ENCODE data around the gene USP30. TPM values are rescaled to one million over a fixed set of nuclear protein-coding genes. Genes with fewer than 3 reads are reported as not detected.
A peak's percentile ranks its signal among the peaks of the same experiment; 100 is the strongest.

Gene USP30
- total and polyA plus RNA-seq, 9 of the 15 experiments (the other 6 are each of a cell fraction or from before 2014, with no cell fraction given), result 1.4 to 15.2 (median 7.0) TPM

- no peak for TF ChIP-seq ZBTB7A (IDR thresholded peaks at IDR 0.05; ENCODE audit: borderline replicate concordance, control insufficient read depth, low read depth, low read length)
- TF ChIP-seq FOXJ2 (tag; IDR thresholded peaks at IDR 0.05), result no peak
- no peak for TF ChIP-seq RBM14 (IDR thresholded peaks at IDR 0.05; ENCODE audit: borderline replicate concordance, insufficient read depth, low read depth, low read length)
- no peak for TF ChIP-seq ZNF347 (CRISPR knock-in tag; IDR thresholded peaks at IDR 0.05; ENCODE audit: low read depth)
- TF ChIP-seq REST (IDR thresholded peaks at IDR 0.05; ENCODE audit: borderline replicate concordance), result peak; percentile 83
- TF ChIP-seq REST (CRISPR knock-in tag; IDR thresholded peaks at IDR 0.05; ENCODE audit: low read depth), result no peak
- TF ChIP-seq ADNP (tag; IDR thresholded peaks at IDR 0.05), result peak; percentile 68
- no peak for TF ChIP-seq SMAD1 (IDR thresholded peaks at IDR 0.05; ENCODE audit: low read depth, low read length, partially characterized antibody)
- no peak for TF ChIP-seq ZNF232 (CRISPR knock-in tag; IDR thresholded peaks at IDR 0.05)
- TF ChIP-seq MYC (IDR thresholded peaks at IDR 0.05; ENCODE audit: low read depth, low read length), result peak; percentile 98
- TF ChIP-seq MYC (CRISPR knock-in tag; IDR thresholded peaks at IDR 0.05; ENCODE audit: borderline replicate concordance, low read depth), result peak; percentile 61; the same call in 1 of the 2 replicates
- peak; percentile 47 for TF ChIP-seq DPF2 (IDR thresholded peaks at IDR 0.05)
- no peak for TF ChIP-seq ZNF586 (CRISPR knock-in tag; conservative IDR thresholded peaks at IDR 0.05)
- peak; percentile 68; the same call in 1 of the 2 replicates for TF ChIP-seq PHF8 (IDR thresholded peaks at IDR 0.05; ENCODE audit: borderline replicate concordance, low read length)
- no peak for TF ChIP-seq PRPF4 (IDR thresholded peaks at IDR 0.05; ENCODE audit: insufficient read depth, low read depth, low read length, poor library complexity, severe bottlenecking)
- TF ChIP-seq HNRNPLL (IDR thresholded peaks at IDR 0.05; ENCODE audit: low read depth, low read length, poor library complexity, severe bottlenecking), result peak; percentile 96
- TF ChIP-seq ZFP30 (CRISPR knock-in tag; IDR thresholded peaks at IDR 0.05; ENCODE audit: borderline replicate concordance), result no peak
- TF ChIP-seq EHMT2 (IDR thresholded peaks at IDR 0.05), result no peak
- TF ChIP-seq ELF4 (CRISPR knock-in tag; IDR thresholded peaks at IDR 0.05), result no peak
These were observed 40.9 kb downstream of the USP30 start, which contains the start of gene ALKBH2 (continued) for GRCh38 chr12:109093022-109093918.

All from K562 (cell line).